HUDEP-2 (cell line): ENCODE results near the gene TXLNA.

Source experiments
- DNase-seq, 76 experiments: peaks; one replicate each; lab custom pipeline; 2025; ENCODE audit not compliant: unreplicated experiment in 76 of 76; lab: John Stamatoyannopoulos, UW

Gene TXLNA

DNA sequence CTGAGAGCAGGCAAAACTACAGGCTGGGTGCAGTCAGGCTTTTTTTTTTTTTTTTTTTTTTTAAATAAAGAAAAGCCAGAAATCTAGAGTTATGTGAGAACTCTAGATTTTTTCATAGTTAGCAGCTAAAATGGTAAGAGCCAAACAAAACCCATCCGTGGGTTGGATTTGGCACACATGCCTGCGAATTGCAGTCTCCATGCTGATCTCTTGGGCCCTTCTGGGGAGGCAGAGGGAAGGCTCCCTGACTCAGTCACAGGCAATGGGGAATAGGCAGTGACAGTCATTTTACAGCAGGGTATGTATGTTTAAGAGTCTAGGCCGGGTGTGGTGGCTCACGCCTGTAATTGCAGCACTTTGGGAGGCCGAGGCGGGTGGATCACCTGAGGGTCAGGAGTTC is 2.6 kb downstream of the TXLNA start:
- DNase-seq, result no peak

DNA sequence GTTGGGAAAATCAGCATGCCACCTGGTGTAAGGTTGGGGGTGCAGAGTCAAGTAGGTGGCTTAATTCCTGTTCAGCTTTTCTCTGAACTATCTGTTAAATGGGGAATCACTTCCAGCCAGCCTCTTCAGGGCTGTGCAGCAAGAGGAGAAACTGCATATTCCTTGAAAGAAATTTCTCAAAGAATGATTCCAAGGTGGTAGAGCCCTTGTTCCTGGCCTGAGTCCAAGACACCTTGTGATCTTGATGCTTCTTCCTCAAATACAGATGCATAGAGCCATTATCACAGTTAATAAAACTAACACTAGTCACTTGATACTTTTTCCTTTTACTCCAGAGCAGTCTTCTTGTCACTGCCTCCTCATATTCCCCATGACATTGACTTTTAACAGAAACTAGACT is 5.2 kb downstream of the TXLNA start:
- DNase-seq, result peak in 1 of 76 experiments; percentile 16

DNA sequence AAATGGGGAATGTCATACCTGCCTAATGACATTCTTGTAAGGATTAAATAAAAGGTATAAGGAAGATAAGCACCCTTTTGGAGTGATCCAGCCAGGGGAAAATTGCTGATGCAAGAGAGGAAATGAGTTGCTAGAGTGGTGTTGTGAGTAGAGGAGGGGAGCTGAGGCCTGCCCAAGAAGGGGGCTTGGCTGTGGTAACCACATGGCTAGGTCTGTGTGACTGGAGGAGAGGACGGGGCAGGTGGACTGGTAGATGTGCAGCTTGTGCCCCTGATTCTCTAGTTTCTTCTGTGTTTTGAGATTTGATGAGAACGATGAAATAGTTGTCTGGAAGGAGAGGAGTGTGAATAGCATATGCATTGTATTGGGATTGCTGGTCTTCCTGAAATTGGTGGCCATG is 6.6 kb downstream of the TXLNA start:
- no peak for DNase-seq

DNA sequence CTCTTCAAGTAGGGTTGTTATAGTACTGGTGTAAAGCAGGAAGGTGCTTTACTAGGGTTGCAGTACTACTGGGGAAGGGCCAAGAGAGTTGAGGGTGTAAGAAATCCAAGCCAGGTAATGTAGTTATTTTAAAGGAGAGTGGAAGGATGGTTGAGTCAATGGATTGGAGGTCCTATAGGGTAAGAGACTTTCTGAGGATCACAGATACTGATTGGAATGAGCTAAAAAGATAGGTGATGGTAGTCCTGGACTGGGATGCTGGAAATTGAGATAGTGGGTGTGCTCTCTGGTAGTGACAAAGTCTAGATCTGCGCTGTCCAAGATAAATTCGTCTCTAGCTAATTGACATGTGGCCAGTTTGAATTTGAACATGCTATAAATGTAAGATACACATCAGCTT is 7.0 kb downstream of the TXLNA start:
- no peak for DNase-seq

DNA sequence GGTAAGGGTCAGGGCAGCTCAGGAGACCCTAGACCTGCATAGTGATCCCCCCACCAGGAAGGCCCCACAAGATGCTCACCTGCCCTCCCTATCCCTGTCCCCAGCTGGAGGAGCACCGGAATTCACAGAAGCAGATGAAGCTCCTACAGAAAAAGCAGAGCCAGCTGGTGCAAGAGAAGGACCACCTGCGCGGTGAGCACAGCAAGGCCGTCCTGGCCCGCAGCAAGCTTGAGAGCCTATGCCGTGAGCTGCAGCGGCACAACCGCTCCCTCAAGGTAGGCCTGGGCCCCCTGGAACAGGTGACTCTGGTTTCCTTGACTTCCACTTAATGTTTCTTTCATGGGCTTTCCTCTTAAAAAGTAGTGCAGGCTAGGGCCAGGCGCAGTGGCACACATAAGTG is 8.4 kb downstream of the TXLNA start:
- no peak for DNase-seq

DNA sequence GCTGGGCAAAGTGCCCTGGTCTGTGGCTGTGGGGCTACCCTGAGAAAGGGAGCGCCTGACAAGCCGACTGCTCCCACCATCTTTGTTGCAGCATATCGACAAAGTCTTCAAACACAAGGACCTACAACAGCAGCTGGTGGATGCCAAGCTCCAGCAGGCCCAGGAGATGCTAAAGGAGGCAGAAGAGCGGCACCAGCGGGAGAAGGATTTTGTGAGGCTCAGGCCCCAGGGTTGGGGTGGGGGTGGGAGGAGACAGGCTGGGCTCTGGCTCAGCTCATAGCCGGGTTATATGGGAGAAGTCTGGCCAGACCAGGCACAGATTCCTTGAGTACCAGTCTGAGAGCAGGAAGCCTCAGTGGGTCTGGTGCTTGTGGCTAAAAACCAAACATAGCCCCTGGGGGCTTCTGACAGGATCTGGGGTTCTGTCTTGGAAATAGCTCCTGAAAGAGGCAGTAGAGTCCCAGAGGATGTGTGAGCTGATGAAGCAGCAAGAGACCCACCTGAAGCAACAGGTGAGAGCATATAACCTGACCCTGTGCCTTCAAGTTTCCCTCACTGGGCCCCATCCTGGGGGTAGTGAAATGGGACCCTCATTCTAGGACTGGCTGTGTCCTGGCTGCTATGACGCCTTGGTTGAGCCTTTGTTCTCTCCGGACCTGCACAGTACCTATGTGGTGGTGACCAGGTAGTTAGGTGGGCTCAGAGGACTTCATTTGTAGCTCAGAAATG is 12.9 kb downstream of the TXLNA start:
- DNase-seq, result no peak

DNA sequence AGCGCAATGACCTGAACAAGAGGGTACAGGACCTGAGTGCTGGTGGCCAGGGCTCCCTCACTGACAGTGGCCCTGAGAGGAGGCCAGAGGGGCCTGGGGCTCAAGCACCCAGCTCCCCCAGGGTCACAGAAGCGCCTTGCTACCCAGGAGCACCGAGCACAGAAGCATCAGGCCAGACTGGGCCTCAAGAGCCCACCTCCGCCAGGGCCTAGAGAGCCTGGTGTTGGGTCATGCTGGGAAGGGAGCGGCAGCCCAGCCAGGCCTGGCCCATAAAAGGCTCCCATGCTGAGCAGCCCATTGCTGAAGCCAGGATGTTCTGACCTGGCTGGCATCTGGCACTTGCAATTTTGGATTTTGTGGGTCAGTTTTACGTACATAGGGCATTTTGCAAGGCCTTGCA is 15.5 kb downstream of the TXLNA start:
- DNase-seq, result no peak

DNA sequence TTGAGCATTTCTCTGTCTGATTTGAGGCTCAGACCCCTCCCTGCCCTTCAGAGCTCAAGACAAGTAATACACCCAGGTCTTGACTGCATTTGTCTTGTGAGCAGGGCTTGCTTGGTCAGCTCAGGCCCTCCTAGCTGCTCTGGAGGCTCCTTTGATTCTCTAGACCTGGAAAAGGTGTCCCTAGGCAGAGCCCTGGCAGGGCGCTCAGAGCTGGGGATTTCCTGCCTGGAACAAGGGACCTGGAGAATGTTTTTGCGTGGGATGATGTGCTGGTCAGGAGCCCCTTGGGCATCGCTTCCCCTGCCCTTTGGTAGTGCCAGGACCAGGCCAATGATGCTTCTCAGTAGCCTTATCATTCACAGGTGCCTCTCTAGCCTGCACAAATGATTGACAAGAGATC is 16.1 kb downstream of the TXLNA start:
- DNase-seq, result no peak

DNA sequence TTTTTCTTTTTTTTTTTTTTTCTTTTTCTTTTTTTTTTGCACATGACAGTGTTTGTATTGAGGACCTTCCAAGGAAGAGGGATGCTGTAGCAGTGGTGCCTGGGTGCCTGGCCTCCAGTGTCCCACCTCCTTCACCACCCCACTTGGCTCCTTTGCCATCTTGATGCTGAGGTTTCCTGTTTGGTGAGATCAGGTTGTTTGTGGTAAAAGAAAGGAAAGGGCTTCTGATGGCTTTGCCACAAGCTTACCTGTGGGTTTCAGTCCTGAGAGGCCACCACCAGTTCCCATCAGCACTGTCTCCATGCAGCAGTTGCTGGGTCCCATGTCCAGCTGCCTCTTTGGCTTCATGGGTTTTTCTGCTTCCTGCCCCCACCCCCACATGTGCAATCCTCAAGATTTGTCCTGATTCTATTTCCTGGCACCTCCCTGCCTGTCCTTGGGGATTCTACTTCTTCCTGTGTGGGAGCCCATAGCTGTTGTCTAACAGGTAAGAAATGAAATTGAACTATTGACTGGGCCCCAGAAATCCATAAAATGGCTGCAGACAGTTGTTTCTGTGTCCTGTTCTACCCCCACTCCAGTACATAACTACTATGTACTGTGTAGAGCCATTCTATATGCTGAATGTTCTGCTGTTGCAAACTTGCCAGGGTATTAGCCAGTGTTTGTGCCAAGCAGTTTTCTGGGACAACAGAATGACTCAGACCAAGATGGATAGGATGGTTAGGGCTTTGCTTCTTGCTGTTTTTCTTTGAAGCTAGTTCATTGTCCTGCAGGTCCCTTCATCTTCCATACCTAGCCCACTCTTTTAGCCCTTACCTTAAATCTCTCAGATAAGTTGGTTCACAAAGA is 16.7 kb downstream of the TXLNA start:
- no peak for DNase-seq

DNA sequence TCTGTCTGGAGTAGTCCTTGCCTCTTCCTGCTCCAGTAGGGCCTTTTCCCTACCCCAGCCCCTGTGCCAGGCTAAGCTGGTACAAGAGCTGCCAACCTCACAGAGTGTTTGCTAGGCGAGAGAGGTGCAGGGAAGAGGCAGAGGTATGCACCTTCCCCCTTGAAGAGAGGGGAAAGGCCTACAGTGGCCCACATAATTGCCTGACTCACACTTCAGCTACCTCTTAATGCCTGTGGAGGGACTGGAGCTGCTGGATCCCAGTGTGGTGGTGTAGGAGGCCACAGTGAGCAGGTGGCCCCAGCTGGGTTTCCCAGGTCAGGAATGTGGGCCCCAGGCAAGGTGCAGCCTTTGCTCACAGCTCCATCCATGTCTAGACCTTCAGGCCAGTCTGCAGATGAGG is 17.6 kb downstream of the TXLNA start:
- no peak for DNase-seq

DNA sequence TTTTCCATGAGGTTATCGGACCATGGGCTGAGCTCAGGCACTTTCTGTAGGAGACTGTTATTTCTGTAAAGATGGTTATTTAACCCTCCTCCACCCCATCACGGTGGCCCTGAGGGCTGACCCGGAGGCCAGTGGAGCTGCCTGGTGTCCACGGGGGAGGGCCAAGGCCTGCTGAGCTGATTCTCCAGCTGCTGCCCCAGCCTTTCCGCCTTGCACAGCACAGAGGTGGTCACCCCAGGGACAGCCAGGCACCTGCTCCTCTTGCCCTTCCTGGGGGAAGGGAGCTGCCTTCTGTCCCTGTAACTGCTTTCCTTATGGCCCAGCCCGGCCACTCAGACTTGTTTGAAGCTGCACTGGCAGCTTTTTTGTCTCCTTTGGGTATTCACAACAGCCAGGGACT is 18.4 kb downstream of the TXLNA start:
- DNase-seq, result no peak

DNA sequence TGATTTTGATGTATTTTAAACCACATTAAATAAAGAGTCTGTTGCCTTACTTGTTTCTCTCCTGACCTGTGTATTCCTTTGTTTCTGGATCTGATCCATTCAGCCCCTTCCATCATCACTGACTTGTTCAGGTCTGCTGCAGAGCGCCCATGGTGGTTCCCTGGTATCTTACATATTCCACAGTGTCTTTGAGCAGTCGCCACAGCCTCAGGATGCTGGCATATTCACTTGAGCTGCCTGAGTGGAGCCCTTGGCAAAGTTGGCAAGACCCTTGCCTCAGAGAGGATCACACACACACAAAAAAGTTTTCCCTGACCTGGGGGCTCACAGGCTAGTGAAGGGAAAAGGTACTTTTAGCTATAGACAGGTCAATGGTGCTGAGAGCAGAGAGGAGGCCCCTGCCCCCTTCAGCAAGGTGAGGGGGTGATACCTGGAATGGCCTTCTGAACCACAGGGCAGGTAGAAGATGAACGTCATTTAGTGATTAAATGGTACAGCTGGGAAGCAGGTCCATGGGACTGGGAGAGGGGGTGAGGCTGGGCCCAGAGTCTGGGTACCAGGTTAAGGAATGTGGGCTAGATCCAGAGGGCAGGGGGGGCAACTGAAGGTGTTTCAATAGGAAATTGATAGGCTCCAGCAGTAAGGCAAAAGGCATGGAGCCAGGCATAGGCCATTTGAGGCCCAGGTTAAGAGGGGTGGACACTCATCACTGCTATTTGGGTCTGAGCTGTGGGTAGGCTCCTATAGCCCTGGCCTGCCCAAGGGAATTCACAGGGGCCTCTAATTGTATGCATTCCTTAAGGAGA is 19.0 kb downstream of the TXLNA start:
- DNase-seq, result no peak

DNA sequence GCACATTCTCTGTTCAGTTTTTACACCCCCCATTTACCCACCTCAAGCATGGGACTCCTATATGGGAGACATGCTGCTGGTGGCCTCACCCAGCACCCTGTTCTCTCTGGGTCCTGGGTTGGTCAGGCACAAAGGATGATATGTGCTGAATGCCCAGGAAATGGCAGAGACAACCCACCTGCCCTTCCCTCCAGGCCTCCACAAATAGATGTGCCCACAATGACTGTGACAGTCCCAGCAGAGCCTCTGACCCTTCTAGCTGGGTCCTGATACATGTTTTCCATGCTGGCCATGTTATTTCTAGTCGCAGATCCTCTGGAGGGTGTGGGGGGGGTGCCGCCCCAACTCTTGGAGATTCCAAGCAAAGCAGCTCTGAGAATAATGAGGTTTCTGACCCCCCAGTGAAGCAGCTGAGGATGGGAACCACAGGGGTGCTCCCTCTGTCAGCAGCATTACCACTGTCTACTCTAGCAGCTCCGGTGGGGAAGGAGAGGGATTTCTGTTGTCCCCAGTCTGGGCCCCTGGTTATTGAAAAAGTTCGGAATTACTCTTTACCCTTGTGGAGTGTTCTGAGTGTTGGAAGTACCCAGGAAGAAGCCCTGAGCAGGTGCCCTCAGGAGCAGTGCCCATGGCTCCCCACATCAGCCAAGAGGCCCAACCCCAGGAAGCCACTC is 19.7 kb downstream of the TXLNA start:
- DNase-seq, result no peak

DNA sequence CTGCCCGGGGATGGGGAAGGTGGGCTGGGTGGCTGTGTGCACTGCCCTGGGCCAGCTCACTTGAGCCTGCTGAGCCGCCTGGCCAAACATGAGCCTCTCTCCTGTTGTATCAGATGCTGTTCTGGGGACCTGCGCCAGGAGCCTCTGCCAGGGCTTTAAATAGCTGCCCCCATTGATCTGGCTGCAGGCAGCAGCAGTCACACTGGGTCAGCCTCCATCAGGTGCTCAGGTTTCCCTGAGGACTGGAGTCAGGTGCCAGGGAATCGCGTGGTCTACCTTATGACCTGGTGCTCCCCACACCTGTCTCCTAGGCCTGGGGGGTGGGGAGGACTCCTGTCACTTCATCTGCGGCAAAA is 20.2 kb downstream of the TXLNA start:
- no peak for DNase-seq

DNA sequence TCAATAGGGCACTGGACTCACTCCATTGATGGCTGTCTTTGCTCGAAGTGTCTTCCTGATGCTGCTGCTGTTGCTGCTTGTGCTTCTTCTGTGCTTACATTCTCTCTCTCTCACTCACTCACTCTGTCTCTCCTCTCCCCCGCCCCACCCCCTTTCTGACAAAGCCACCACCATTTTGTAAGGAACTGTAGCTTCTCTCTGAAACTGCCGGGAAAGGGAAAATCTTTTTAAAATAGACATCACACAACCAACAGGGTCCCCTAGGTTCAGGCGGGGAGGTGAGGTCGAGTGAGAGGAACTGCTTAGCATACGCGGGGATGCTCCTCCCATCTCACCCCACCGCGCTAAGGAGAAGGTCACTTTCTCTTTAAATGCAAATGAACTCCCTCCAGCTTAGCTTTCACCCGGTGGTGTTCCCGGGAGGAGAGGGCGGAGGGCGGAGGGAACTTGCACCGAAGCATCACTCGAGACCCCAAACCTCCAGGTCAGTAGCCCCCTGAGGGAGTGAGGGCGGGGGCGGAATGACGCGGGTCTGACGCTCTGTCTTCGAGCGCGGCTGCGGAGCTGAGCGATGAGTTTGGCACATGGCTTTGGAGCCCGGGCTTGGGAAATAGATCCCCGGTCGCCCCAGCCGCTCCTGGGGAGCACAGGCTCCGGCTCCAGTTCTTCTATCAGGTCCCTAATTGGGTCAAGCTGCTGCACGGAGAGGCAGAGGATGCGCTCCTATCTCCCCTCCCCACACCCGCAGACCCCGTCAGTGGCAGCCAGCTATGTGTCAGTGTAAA is 20.9 kb downstream of the TXLNA start, which contains the start of gene CCDC28B:
TSS of gene CCDC28B (plus strand) at position 370 of the 785 bp plus-strand sequence. CDS start 1,341 bp downstream, outside the sequence.
- peak in 35 of 76 experiments; percentile 11 to 56 (median 28) for DNase-seq

DNA sequence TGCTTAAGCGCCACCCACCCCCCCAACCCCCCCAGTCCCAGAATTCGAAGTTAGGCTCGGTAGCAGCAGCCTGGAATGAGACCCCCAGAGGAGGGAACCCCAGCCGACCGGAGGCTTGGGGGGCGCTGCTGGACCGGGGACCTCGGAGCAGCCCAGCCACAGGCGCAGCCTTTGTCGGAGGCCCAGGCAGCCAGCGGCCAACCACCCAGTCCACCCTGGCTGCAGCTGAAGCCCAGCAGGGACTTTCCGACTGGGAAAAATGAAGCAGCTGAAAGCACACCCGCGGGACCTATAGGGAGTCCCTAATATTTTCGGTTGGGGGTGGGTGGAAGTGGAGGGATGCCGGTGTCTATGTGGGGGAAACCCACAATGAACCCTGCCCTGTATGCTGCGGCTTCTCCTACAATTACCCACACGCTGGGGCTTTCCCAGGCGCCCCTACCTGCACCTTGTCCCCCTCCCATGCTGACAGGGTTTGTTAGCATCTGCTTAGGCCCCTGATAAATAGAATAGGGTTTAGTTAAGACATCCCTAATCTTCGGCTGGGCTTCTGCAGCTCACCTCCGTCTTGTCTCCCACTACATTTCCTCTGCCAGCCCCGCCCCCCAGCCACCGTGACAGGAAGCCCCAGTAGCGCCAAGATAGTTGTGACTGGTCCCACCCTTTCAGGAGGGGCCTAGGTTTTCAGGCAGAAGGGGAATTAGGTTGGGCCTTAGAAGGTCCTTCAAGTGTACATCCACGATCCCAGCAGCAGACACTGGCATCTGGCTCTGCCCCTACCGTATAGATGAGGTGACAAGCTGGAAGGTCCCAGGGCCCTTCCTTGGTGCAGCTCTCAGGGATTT is 21.8 kb downstream of the TXLNA start:
- DNase-seq, result peak in 63 of 76 experiments; percentile 10 to 85 (median 67)

DNA sequence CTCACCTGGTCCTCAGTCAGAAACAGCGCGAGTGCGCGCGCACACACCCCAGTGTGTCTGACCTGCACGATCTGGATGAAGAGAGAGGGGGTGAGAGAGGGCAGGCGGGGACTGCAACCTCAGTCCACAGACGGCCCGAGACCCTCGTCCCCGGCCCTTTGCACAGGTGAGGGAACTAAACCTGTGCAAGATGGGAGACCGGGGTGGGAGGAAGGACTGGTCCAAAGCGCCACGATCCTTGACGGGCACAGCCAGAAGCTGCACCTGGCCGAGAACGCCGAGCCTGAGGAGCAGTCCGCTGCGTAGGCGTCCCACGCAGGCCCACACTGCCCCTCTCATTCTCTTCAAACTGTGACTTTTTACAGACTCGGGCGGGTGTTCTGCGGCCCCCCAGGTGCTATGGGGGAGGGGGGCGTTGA is 25.5 kb downstream of the TXLNA start:
- no peak for DNase-seq

DNA sequence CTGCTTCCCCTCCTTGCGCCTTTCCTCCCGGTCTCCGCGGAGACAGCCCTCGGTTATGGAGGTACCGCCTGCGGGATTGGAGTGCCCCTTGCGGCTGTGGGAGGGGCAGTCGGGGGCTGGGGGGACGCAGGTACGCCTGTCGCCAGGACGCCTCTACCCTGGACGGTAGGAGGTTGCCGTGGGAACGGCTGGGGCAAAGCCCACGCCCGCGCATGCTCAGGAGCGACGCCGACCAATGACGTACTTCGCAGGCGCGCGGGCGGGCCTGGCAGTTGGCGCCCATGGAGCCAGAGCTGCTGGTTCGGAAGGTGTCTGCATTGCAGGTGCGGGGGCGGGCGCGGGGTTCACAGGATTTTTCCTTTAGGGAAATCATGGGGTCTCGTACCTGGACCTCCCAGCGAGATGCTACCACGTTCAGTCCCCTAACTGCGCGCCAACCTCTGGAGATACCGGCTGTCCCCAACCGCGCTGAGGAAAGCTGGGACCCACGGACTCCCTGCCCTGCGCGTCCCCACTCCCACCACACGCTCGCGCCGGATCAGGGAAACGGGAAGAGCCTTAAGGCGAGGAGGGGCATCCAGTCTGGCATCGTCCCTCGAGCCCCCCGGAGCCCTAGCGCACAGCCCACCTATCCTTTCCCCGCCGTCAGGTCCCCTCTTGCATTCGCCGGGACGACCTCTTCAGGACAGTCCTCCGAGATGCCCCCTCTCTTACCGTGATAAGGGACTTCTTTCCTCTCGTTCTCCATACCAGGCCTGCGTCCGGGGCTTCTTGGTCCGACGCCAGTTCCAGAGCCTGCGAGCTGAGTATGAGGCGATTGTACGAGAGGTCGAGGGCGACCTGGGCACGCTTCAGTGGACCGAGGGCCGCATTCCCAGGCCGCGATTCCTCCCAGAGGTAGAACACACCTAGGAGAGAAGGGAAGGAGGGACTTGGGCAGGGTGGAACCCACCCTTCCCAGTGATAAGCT is 26.2 kb downstream of the TXLNA start, which contains the start of gene IQCC:
TSS of gene IQCC (plus strand) at position 271 of the 970 bp plus-strand sequence. CDS start at position 282, 11 bp downstream.
- DNase-seq, result peak in 68 of 76 experiments; percentile 36 to 85 (median 69)
